HepG2 (cell line): Measurements from ENCODE around the gene CD36. TPM values are rescaled to one million over a fixed set of nuclear protein-coding genes. Genes with fewer than 3 reads are reported as not detected.

Experiments used
- ATAC-seq: fragments of 200-7000 bp; cut with Tn5 transposase; 3 replicates; pipeline ENCODE4 v1.9.1; 2020; ENCODE audit warnings: mild to moderate bottlenecking, moderate library complexity
- BruUV-seq: library from RNA; stranded (reverse); fragments of 400-500 nt; replicated peaks from 2 replicates; lab custom pipeline; 2021; lab: Mats Ljungman, UMichigan
- CTCF ChIA-PET: fragments of 300-600 bp; formaldehyde crosslinking; extraction: SDS; loops from one replicate; lab custom pipeline; 2021; ENCODE audit warnings: low total read pairs, inconsistent platforms, low intra/inter-chr PET ratio; lab: Yijun Ruan, JAX
- POLR2A ChIA-PET: fragments of 350-600 bp; sonication (Branson Sonifier 250); formaldehyde crosslinking; loops from one replicate; lab custom pipeline; 2020; ENCODE audit warnings: antibody characterized with exemption, inconsistent platforms; lab: Yijun Ruan, JAX
- DNase-seq: peaks from one replicate; pipeline ENCODE4 v3.0.0-alpha.2; 2015; ENCODE audit warnings: low spot score
- FAIRE-seq: peaks from 3 replicates; lab custom pipeline; 2011; peaks lifted over from hg19 to GRCh38; lab: Jason Lieb, UNC
- H2AFZ ChIP-seq: one replicate; pipeline ENCODE4 v1.6.1; 2011; ENCODE audit warnings: low read length, inconsistent platforms
- H3K27ac ChIP-seq: fragments of 300-600 bp; 3 replicates; pipeline ENCODE4 v1.8.0; 2011; ENCODE audit warnings: mixed run types, mild to moderate bottlenecking, mixed read lengths, low read length, inconsistent platforms; ENCODE audit not compliant: insufficient read depth; ENCODE audit errors: extremely low read length
- H3K27me3 ChIP-seq, 2 experiments: fragments of 200-600 bp in 1 of 2; 2 replicates in 1 of 2; 3 replicates in 1 of 2; pipeline versions ENCODE4 v1.6.0 to v1.8.0; 2011; ENCODE audit warnings: low read length in 2 of 2, mild to moderate bottlenecking in 2 of 2, moderate library complexity in 2 of 2, inconsistent platforms in 1 of 2; ENCODE audit not compliant: insufficient read depth in 2 of 2, control insufficient read depth in 1 of 2
- H3K36me3 ChIP-seq, 2 experiments: fragments of 200-600 bp in 1 of 2; replicated peaks in 1 of 2; 2 replicates in 1 of 2; 3 replicates in 1 of 2; pipeline versions ENCODE4 v1.5.1 to v1.8.0; 2011; ENCODE audit warnings: low read length in 2 of 2, inconsistent platforms in 1 of 2; ENCODE audit not compliant: insufficient read depth in 2 of 2, control insufficient read depth in 1 of 2
- H3K4me1 ChIP-seq: 2 replicates; pipeline ENCODE4 v1.5.1; 2012; ENCODE audit warnings: low read length, inconsistent platforms; ENCODE audit not compliant: insufficient read depth
- H3K4me2 ChIP-seq: 2 replicates; pipeline ENCODE4 v1.6.0; 2011; ENCODE audit warnings: low read depth, low read length, inconsistent platforms
- H3K4me3 ChIP-seq, 3 experiments: fragments of 200-600 bp in 1 of 3; sonication (generic), shearing (Covaris generic) in 1 of 3; replicated peaks in 1 of 3; 2 replicates each; pipeline ENCODE4 v1.5.1; 2011 to 2016; ENCODE audit warnings: low read length in 3 of 3, inconsistent platforms in 2 of 3, low read depth in 2 of 3, mild to moderate bottlenecking in 2 of 3, control low read depth in 1 of 3, mixed read lengths in 1 of 3; ENCODE audit not compliant: insufficient read depth in 1 of 3
- H3K79me2 ChIP-seq: one replicate; pipeline ENCODE4 v1.6.1; 2011; ENCODE audit warnings: low read length, inconsistent platforms; ENCODE audit not compliant: insufficient read depth
- H3K9ac ChIP-seq: 2 replicates; pipeline ENCODE4 v1.6.0; 2011; ENCODE audit warnings: mild to moderate bottlenecking, low read depth, low read length, inconsistent platforms; ENCODE audit not compliant: insufficient read depth
- H3K9me3 ChIP-seq: 2 replicates; pipeline ENCODE4 v1.5.1; 2012; ENCODE audit warnings: mild to moderate bottlenecking, low read length
- H4K20me1 ChIP-seq: 2 replicates; pipeline ENCODE4 v1.6.0; 2011; ENCODE audit warnings: inconsistent platforms, mild to moderate bottlenecking, low read length, moderate library complexity; ENCODE audit not compliant: insufficient read depth
- CEBPG ChIP-seq: IDR thresholded peaks from 2 replicates; pipeline ENCODE4 v1.6.1; 2016
- KLF13 ChIP-seq: sonication (generic); formaldehyde crosslinking; IDR thresholded peaks from 2 replicates; pipeline ENCODE4 v1.4.0; 2020; ENCODE audit warnings: mild to moderate bottlenecking, missing genetic modification reagents
- MAZ ChIP-seq, 2 experiments: sonication (generic) in 1 of 2; formaldehyde crosslinking in 1 of 2; IDR thresholded peaks; 2 replicates each; pipeline versions ENCODE4 v1.5.0 to v1.6.1; 2012 to 2020; ENCODE audit warnings: low read depth in 2 of 2, mild to moderate bottlenecking in 2 of 2, borderline replicate concordance in 1 of 2, improper control_type of control experiment in 1 of 2, low read length in 1 of 2, missing genetic modification reagents in 1 of 2, moderate library complexity in 1 of 2
- NR2F1 ChIP-seq, 2 experiments: fragments of 450-650 bp in 1 of 2; formaldehyde crosslinking in 1 of 2; IDR thresholded peaks; 2 replicates each; pipeline versions ENCODE4 v1.5.0 to v1.6.1; 2016 to 2020; ENCODE audit warnings: mild to moderate bottlenecking in 1 of 2, missing compliant biosample characterization in 1 of 2, missing genetic modification reagents in 1 of 2, moderate library complexity in 1 of 2
- NR2F2 ChIP-seq: IDR thresholded peaks from 2 replicates; pipeline ENCODE4 v1.6.1; 2012; ENCODE audit warnings: low read depth, inconsistent platforms, borderline replicate concordance
- SAP130 ChIP-seq: IDR thresholded peaks from 2 replicates; pipeline ENCODE4 v1.6.1; 2016; ENCODE audit warnings: low read depth
- SMAD3 ChIP-seq: sonication (generic); formaldehyde crosslinking; IDR thresholded peaks from 2 replicates; pipeline ENCODE4 v1.4.0; 2020; ENCODE audit warnings: missing genetic modification reagents
- SMC3 ChIP-seq: IDR thresholded peaks from 2 replicates; pipeline ENCODE4 v1.6.1; 2011; ENCODE audit warnings: low read length, improper control_type of control experiment
- ZNF549 ChIP-seq: sonication (generic); formaldehyde crosslinking; IDR thresholded peaks from 2 replicates; pipeline ENCODE4 v1.5.0; 2020; ENCODE audit warnings: missing genetic modification reagents
- ZNF614 ChIP-seq: IDR thresholded peaks from 2 replicates; pipeline ENCODE4 v1.6.1; 2018; ENCODE audit warnings: missing biosample characterization, missing genetic modification reagents, inconsistent platforms, borderline replicate concordance
- WGBS: methylation state at CpG from one replicate; pipeline ENCODE4 v1.1.6; 2017; ENCODE audit warnings: low lambda C conversion rate; 5-methylcytosine and 5-hydroxymethylcytosine counted together
- in situ Hi-C: cut with HindIII; loops from 2 replicates; pipeline ENCODE4 v1.10.0; 2017; ENCODE audit warnings: low pct_unique_long_range_greater_than_20kb; ENCODE audit not compliant: extremely low pct_ligation_motif_present
- intact Hi-C: fragments of 100-400 bp; cut with micrococcal nuclease; formaldehyde crosslinking; loops from one replicate; pipeline ENCODE4 v1.10.0; 2022; ENCODE audit not compliant: unreplicated experiment
- polyA plus RNA-seq, 8 experiments: library from polyadenylated mRNA; depleted of rRNA in 3 of 8; stranded (reverse) in 7 of 8; unstranded in 1 of 8; fragments of >200 nt; fragmentation: Illumina TruSeq in 4 of 8; extraction: Trizol in 4 of 8; gene quantifications; 2 replicates each; pipeline versions ENCODE4 v1.2.1 to v1.2.3, GENCODE V29; 2011 to 2016; ENCODE audit warnings: low read depth in 4 of 8, missing spikeins in 1 of 8, mixed read lengths in 1 of 8; ENCODE audit not compliant: insufficient read depth in 1 of 8
- total RNA-seq, 5 experiments: library from RNA; depleted of rRNA; stranded (reverse); fragments of >200 nt; fragmentation: Illumina TruSeq; extraction: Trizol; gene quantifications; 2 replicates each; pipeline ENCODE4 v1.2.3, GENCODE V29; 2016; ENCODE audit warnings: low read depth in 1 of 5
- TF ChIP-seq, protein P1 (sequence below): sonication (generic); formaldehyde crosslinking; IDR thresholded peaks from 2 replicates; pipeline ENCODE4 v1.4.0; 2020; ENCODE audit warnings: missing genetic modification reagents, borderline replicate concordance
- TF ChIP-seq, protein P2 (sequence below): sonication (generic); formaldehyde crosslinking; IDR thresholded peaks from 2 replicates; pipeline ENCODE4 v1.4.0; 2020; ENCODE audit warnings: mild to moderate bottlenecking, missing genetic modification reagents

CD36 gene
- total and polyA plus RNA-seq, 2 of the 13 experiments (the other 11 are each of a cell fraction or from before 2014, with no cell fraction given), result 2.8 to 4.8 TPM

DNA sequence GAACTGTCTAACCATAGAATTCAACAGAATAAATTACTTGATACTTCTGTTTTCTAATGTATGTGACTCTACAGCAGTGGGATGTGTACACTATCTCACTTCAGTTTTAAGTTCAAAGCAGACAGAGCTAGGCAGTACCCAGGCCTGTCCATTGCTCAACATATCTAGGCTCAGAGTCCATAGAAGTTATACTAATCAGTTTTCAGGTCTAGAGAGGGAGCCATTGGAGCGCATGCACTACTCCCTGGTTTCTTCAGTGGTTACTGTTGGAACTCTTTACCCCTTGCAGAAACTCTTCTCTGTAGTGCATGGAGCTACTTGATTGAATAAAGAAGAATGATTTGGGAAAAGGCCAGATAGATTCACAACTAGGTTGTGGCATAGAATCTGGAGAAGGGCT lies 4.4 kb downstream of the CD36 start:
- H3K36me3 ChIP-seq, result no peaks in the 10 kb centered on the region
- in situ Hi-C loops (no loop called here), intact Hi-C loops (loop anchor here (2.0 kb wide), 1 partner anchor 32 kb away; no protein-coding TSS in a partner anchor)
- no peaks in the 10 kb centered on the region for H3K27me3 ChIP-seq
- FAIRE-seq (peak; percentile 88), DNase-seq (peak; percentile 88), ATAC-seq (peak; percentile 100)
- WGBS, result 11% methylated on average over 1 of the region's 1 CpG
- no peaks in the 10 kb centered on the region for H3K79me2 ChIP-seq
- H3K9ac ChIP-seq, result no peak overlapping the region
- H3K27ac ChIP-seq, result peak overlapping the region; percentile 44
- H4K20me1 ChIP-seq, result no peaks in the 10 kb centered on the region
- ChIA-PET CTCF (no interaction called here), POLR2A (no interaction called here)
- no peak overlapping the region for H3K4me3 ChIP-seq
- H2AFZ ChIP-seq, result no peak overlapping the region
- peaks cover 24% of the 10 kb centered on the region for H3K4me1 ChIP-seq
- H3K4me2 ChIP-seq, result peak overlapping the region; percentile 6; the same call in 1 of the 2 replicates
- no peaks in the 10 kb centered on the region for H3K9me3 ChIP-seq
- no TSS peak for BruUV-seq
- TF ChIP-seq KLF13 (CRISPR knock-in tag) (no peak), SAP130 (CRISPR knock-in tag) (peak; percentile 48), NR2F1 (CRISPR knock-in tag; IDR thresholded peaks at IDR 0.05) (no peak), SMC3 (peak; percentile 33; the same call in 1 of the 2 replicates), ZNF614 (CRISPR knock-in tag) (peak; percentile 73), MAZ (IDR thresholded peaks at IDR 0.05; ENCODE audit: borderline replicate concordance, low read depth, low read length) (no peak), MAZ (CRISPR knock-in tag; IDR thresholded peaks at IDR 0.05; ENCODE audit: low read depth) (no peak), ZNF549 (CRISPR knock-in tag) (peak; percentile 92), CEBPG (CRISPR knock-in tag) (peak; percentile 96), SMAD3 (CRISPR knock-in tag) (no peak), NR2F2 (no peak)
- TF ChIP-seq, protein P1, sequence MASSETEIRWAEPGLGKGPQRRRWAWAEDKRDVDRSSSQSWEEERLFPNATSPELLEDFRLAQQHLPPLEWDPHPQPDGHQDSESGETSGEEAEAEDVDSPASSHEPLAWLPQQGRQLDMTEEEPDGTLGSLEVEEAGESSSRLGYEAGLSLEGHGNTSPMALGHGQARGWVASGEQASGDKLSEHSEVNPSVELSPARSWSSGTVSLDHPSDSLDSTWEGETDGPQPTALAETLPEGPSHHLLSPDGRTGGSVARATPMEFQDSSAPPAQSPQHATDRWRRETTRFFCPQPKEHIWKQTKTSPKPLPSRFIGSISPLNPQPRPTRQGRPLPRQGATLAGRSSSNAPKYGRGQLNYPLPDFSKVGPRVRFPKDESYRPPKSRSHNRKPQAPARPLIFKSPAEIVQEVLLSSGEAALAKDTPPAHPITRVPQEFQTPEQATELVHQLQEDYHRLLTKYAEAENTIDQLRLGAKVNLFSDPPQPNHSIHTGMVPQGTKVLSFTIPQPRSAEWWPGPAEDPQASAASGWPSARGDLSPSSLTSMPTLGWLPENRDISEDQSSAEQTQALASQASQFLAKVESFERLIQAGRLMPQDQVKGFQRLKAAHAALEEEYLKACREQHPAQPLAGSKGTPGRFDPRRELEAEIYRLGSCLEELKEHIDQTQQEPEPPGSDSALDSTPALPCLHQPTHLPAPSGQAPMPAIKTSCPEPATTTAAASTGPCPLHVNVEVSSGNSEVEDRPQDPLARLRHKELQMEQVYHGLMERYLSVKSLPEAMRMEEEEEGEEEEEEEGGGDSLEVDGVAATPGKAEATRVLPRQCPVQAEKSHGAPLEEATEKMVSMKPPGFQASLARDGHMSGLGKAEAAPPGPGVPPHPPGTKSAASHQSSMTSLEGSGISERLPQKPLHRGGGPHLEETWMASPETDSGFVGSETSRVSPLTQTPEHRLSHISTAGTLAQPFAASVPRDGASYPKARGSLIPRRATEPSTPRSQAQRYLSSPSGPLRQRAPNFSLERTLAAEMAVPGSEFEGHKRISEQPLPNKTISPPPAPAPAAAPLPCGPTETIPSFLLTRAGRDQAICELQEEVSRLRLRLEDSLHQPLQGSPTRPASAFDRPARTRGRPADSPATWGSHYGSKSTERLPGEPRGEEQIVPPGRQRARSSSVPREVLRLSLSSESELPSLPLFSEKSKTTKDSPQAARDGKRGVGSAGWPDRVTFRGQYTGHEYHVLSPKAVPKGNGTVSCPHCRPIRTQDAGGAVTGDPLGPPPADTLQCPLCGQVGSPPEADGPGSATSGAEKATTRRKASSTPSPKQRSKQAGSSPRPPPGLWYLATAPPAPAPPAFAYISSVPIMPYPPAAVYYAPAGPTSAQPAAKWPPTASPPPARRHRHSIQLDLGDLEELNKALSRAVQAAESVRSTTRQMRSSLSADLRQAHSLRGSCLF, result no peak
- TF ChIP-seq, protein P2, sequence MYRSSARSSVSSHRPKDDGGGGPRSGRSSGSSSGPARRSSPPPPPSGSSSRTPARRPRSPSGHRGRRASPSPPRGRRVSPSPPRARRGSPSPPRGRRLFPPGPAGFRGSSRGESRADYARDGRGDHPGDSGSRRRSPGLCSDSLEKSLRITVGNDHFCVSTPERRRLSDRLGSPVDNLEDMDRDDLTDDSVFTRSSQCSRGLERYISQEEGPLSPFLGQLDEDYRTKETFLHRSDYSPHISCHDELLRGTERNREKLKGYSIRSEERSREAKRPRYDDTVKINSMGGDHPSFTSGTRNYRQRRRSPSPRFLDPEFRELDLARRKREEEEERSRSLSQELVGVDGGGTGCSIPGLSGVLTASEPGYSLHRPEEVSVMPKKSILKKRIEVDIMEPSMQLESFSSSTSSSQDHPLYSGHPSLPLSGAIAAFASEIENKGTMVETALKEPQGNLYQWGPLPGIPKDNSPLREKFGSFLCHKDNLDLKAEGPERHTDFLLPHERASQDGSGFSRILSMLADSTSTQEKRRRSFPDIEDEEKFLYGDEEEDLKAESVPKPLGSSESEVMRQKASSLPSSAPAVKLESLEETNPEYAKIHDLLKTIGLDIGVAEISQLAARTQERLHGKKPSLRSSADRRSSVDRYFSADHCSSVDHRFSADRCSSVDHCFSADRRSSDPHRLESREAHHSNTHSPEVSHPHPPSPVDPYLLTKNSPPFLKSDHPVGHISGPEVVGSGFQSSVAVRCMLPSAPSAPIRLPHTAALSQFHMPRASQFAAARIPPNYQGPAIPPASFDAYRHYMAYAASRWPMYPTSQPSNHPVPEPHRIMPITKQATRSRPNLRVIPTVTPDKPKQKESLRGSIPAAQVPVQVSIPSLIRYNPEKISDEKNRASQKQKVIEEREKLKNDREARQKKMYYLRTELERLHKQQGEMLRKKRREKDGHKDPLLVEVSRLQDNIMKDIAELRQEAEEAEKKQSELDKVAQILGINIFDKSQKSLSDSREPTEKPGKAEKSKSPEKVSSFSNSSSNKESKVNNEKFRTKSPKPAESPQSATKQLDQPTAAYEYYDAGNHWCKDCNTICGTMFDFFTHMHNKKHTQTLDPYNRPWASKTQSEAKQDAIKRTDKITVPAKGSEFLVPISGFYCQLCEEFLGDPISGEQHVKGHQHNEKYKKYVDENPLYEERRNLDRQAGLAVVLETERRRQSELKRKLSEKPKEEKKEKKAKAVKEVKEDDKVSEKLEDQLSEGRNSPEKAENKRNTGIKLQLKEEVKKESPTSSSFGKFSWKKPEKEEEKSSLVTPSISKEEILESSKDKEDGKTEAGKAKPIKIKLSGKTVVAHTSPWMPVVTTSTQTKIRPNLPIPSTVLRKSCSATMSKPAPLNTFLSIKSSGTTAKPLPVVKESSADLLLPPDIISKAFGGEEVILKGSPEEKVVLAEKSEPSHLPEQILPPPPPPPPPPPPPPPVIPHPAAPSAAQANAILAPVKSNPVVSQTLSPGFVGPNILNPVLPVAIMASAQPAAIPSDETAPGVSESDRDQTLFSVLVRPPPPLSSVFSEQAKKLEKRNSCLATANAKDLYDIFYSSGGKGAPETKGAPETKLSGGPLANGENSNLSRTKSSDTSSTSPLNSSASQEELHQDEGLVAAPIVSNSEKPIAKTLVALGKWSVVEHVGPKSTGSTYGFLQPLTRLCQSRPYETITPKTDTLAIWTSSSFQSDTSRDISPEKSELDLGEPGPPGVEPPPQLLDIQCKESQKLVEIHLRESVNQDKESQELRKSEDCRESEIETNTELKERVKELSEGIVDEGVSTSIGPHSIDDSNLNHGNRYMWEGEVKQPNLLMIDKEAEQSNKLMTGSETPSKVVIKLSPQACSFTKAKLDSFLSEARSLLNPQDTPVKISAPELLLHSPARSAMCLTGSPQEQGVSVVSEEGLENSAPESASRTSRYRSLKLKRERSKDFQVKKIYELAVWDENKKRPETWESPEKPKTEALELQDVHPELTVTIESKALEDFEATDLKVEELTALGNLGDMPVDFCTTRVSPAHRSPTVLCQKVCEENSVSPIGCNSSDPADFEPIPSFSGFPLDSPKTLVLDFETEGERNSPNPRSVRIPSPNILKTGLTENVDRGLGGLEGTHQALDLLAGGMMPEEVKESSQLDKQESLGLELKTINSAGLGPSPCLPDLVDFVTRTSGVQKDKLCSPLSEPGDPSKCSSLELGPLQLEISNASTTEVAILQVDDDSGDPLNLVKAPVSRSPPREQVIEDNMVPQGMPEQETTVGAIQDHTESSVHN, result no peak
